K562 (cell line): ENCODE data around the gene HS3ST5.

ENCODE experiments used
- ATF3 ChIP-seq, 2 experiments: fragments of 450-650 bp in 1 of 2; sonication (generic) in 1 of 2; formaldehyde crosslinking in 1 of 2; IDR thresholded peaks in 1 of 2; conservative IDR thresholded peaks in 1 of 2; 2 replicates each; pipeline versions ENCODE4 v1.6.1 to v1.8.1; 2016 to 2023; ENCODE audit warnings: mild to moderate bottlenecking in 2 of 2, moderate library complexity in 2 of 2, inconsistent platforms in 1 of 2, missing genetic modification reagents in 1 of 2
- CTCF ChIP-seq, 3 experiments: IDR thresholded peaks in 2 of 3; conservative IDR thresholded peaks in 1 of 3; 2 replicates each; pipeline ENCODE4 v1.5.1; 2011 to 2012; ENCODE audit warnings: low read length in 3 of 3, mild to moderate bottlenecking in 3 of 3, control low read depth in 2 of 3, improper control_type of control experiment in 1 of 3, inconsistent platforms in 1 of 3, low read depth in 1 of 3, mixed read lengths in 1 of 3, moderate library complexity in 1 of 3; ENCODE audit not compliant: insufficient read depth in 2 of 3
- ELK1 ChIP-seq: sonication (generic); formaldehyde crosslinking; IDR thresholded peaks from 2 replicates; pipeline ENCODE4 v1.8.1; 2022; ENCODE audit warnings: missing genetic modification reagents
- ESRRA ChIP-seq: fragments of 450-650 bp; IDR thresholded peaks from 2 replicates; pipeline ENCODE4 v1.6.1; 2014; ENCODE audit warnings: low read depth, mild to moderate bottlenecking, moderate library complexity, borderline replicate concordance
- GATAD2B ChIP-seq: fragments of 450-650 bp; IDR thresholded peaks from 2 replicates; pipeline ENCODE4 v1.6.1; 2017; ENCODE audit warnings: mild to moderate bottlenecking, borderline replicate concordance
- HINFP ChIP-seq: fragments of 450-650 bp; conservative IDR thresholded peaks from 2 replicates; pipeline ENCODE4 v1.6.1; 2016; ENCODE audit warnings: missing genetic modification characterization, low read depth, mild to moderate bottlenecking, control low read depth, missing compliant biosample characterization
- MEF2D ChIP-seq: conservative IDR thresholded peaks from 2 replicates; pipeline ENCODE4 v1.6.1; 2016; ENCODE audit warnings: low read depth, missing genetic modification characterization, missing compliant biosample characterization
- POLR2A ChIP-seq: fragments of 450-650 bp; conservative IDR thresholded peaks from 2 replicates; pipeline ENCODE4 v1.6.1; 2016
- POLR2AphosphoS5 ChIP-seq: IDR thresholded peaks from 2 replicates; pipeline ENCODE4 v1.6.1; 2011; ENCODE audit warnings: mild to moderate bottlenecking, low read depth, low read length, moderate library complexity; ENCODE audit not compliant: control insufficient read depth, insufficient read depth
- PRDM10 ChIP-seq: fragments of 450-650 bp; IDR thresholded peaks from 2 replicates; pipeline ENCODE4 v1.6.1; 2018; ENCODE audit not compliant: partially characterized antibody
- SMARCB1 ChIP-seq: IDR thresholded peaks from 2 replicates; pipeline ENCODE4 v1.6.1; 2011; ENCODE audit warnings: improper control_type of control experiment, low read depth; ENCODE audit not compliant: insufficient read length
- ZFP1 ChIP-seq: fragments of 450-650 bp; formaldehyde crosslinking; IDR thresholded peaks from 2 replicates; pipeline ENCODE4 v1.4.0; 2020; ENCODE audit warnings: mild to moderate bottlenecking, mixed read lengths
- ZNF407 ChIP-seq: fragments of 450-650 bp; IDR thresholded peaks from 2 replicates; pipeline ENCODE4 v1.6.1; 2016; ENCODE audit warnings: low read depth
- ZNF696 ChIP-seq: fragments of 250-450 bp; sonication (Bioruptor Pico); conservative IDR thresholded peaks from 2 replicates; pipeline ENCODE4 v1.4.0; 2020; ENCODE audit warnings: mild to moderate bottlenecking, moderate library complexity

GRCh38 chr6:114042267-114043016 lies 300.4 kb downstream of the HS3ST5 start:
- no peak for TF ChIP-seq PRDM10
- TF ChIP-seq GATAD2B, result no peak
- no peak for TF ChIP-seq POLR2A
- TF ChIP-seq ATF3 (IDR thresholded peaks at IDR 0.05), result no peak
- no peak for TF ChIP-seq ATF3 (CRISPR knock-in tag; conservative IDR thresholded peaks at IDR 0.05)
- no peak for TF ChIP-seq ZFP1 (CRISPR knock-in tag)
- no peak for TF ChIP-seq ZNF407
- no peak for TF ChIP-seq SMARCB1
- no peak for TF ChIP-seq ZNF696 (CRISPR knock-in tag)
- TF ChIP-seq ESRRA, result no peak
- no peak for TF ChIP-seq POLR2AphosphoS5
- TF ChIP-seq HINFP (tag), result no peak
- TF ChIP-seq CTCF (IDR thresholded peaks at IDR 0.05 in 2 of 3, conservative IDR thresholded peaks at IDR 0.05 in 1 of 3; ENCODE audit: insufficient read depth in 2 of 3, low read depth in 1 of 3, low read length in 3 of 3), result no peak
- no peak for TF ChIP-seq ELK1 (CRISPR knock-in tag)
- TF ChIP-seq MEF2D, result no peak
